ENCODE data around the gene SNTG2. TPM values are rescaled to one million over a fixed set of nuclear protein-coding genes. Genes with fewer than 3 reads are reported as not detected.

The SNTG2 gene
- total RNA-seq, 4 donors from 2014 or later: 1.7 to 5.9 (median 2.0) TPM; not detected in 1

DNA sequence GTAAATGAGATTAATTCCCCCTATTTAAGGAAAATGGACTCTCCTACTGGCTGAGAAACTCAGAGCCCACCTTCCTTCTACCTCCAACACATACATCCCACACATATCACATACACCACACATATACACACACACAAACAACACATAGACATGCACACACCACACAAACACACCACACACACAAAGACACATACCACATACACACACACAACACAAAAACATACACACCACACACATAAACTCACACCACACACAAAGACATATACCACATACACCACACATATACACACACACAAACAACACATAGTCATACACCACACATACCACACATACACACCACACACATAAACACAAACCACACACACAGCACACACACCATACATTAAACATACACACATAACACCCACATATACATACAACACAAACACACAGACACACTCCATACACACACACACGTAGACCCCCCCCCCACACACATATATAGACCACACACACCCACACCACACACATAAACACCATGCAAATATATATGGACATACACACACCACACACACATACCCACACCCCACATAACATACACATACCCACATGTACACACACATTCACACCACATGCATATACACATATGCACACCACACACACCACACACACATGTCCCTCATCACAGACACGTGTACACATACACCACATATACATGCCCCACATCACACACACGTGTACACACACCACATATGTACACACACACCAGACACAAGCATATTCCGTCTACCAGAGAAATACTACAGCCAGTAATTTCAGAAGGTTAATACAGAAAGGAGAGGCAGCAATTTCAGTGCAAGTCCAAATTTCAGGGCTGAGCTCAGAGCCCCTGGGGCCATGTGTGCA is 204.3 kb downstream of the SNTG2 start:
- TF ChIP-seq POLR2A (IDR thresholded peaks at IDR 0.05) (no peak), CTCF (IDR thresholded peaks at IDR 0.05) (no peak)
- H3K4me3 ChIP-seq: no peak overlapping the region
- no peak for DNase-seq
- H3K27ac ChIP-seq: no peak overlapping the region
- intact Hi-C loops (cut with DNase I): no loop called here
- WGBS, 2 donors: 64 to 78% methylated on average over 3 to 4 of the region's 4 CpGs
- peaks cover 0 to 5% (median 0%) of the 10 kb centered on the region in 3 donors for H3K4me1 ChIP-seq
- H3K9me3 ChIP-seq: no peaks in the 10 kb centered on the region
- no peaks in the 10 kb centered on the region for H3K36me3 ChIP-seq
- no peaks in the 10 kb centered on the region for H3K27me3 ChIP-seq

- Histone ChIP-seq H3K4me1 (peaks cover 0 to 5% (median 0%) of the 10 kb centered on the region in 3 donors), H3K27ac (no peak overlapping the region), H3K4me3 (no peak overlapping the region), H3K9me3 (no peaks in the 10 kb centered on the region), H3K36me3 (no peaks in the 10 kb centered on the region), H3K27me3 (no peaks in the 10 kb centered on the region)
- WGBS, 2 donors: 80 to 82% methylated on average over 7 of the region's 7 CpGs
- no peak for DNase-seq
- TF ChIP-seq CTCF (IDR thresholded peaks at IDR 0.05) (no peak), POLR2A (IDR thresholded peaks at IDR 0.05) (no peak)
- intact Hi-C loops (cut with DNase I): no loop called here
Observed at GRCh38 chr2:1156059-1156458, 205.4 kb downstream of the SNTG2 start.

DNA sequence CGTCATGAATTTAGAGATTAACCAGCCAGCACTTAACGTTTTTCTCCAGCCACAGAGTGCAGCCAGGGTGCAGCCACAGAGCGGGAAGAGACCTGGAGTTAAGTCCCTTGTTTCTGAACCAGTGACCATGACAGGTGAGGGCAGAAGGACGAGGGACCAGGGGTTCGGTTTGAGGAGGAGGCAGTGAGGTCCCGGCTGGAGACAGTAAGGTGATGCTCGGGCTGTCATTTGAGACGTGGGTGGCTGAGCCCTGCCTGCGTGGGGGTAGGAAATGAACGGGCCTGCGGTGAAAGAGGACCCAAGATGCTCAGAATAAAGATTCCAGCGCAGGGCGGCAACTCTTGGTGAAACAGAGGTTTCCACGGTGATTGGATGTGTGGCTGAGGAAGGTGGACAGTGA is 205.9 kb downstream of the SNTG2 start:
- DNase-seq: no peak

DNA sequence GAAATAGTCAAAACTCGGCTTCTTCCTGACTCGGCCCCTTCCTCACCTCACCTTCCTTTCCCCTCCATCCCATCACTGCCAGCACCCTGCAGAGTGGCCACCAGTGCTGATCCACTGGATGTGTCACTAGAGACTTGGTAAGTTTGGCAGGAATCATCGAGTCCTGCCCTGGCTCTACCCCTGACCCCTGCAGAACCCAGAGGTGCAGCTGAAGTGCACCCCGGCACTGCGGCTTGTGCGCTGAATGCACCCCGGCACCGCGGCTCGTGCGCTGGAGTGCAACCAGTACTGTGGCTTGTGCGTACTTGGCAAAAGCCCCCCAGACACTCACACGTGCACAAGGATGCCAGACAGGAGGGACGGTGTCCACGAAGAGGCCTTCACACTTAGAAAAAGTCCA is 206.5 kb downstream of the SNTG2 start:
- no peak overlapping the region for H3K4me3 ChIP-seq
- no peaks in the 10 kb centered on the region for H3K9me3 ChIP-seq
- no peak for DNase-seq
- peaks cover 0 to 5% (median 0%) of the 10 kb centered on the region in 3 donors for H3K4me1 ChIP-seq
- 62 to 80% methylated on average over 3 to 15 of the region's 15 CpGs for WGBS, 2 donors
- H3K27me3 ChIP-seq: no peaks in the 10 kb centered on the region
- H3K27ac ChIP-seq: no peak overlapping the region
- intact Hi-C loops (cut with DNase I): no loop called here
- H3K36me3 ChIP-seq: no peaks in the 10 kb centered on the region
- TF ChIP-seq CTCF (IDR thresholded peaks at IDR 0.05) (no peak), POLR2A (IDR thresholded peaks at IDR 0.05) (no peak)

More for the DNA sequence above, 205.9 kb downstream of the SNTG2 start:
- 69 to 71% methylated on average over 13 of the region's 14 CpGs for WGBS, 2 donors
- H3K36me3 ChIP-seq: no peaks in the 10 kb centered on the region
- intact Hi-C loops (cut with DNase I): no loop called here
- TF ChIP-seq POLR2A (IDR thresholded peaks at IDR 0.05): no peak
- TF ChIP-seq CTCF (IDR thresholded peaks at IDR 0.05): no peak
- no peak overlapping the region for H3K27ac ChIP-seq
- H3K4me1 ChIP-seq: peaks cover 0 to 5% (median 0%) of the 10 kb centered on the region in 3 donors
- no peaks in the 10 kb centered on the region for H3K27me3 ChIP-seq
- H3K9me3 ChIP-seq: no peaks in the 10 kb centered on the region
- no peak overlapping the region for H3K4me3 ChIP-seq

GRCh38 chr2:1159013-1159412 is 208.4 kb downstream of the SNTG2 start:
- TF ChIP-seq POLR2A (IDR thresholded peaks at IDR 0.05) (no peak), CTCF (IDR thresholded peaks at IDR 0.05) (no peak)
- Histone ChIP-seq H3K4me1 (no peaks in the 10 kb centered on the region), H3K36me3 (no peaks in the 10 kb centered on the region), H3K9me3 (peaks cover 0 to 9% (median 0%) of the 10 kb centered on the region in 3 donors), H3K27me3 (no peaks in the 10 kb centered on the region), H3K27ac (no peak overlapping the region), H3K4me3 (no peak overlapping the region)
- DNase-seq: no peak
- intact Hi-C loops (cut with DNase I): no loop called here
- 64 to 79% methylated on average over 9 of the region's 9 CpGs for WGBS, 2 donors

Data from esophagus squamous epithelium (tissue), 5 donors.